ENCODE data around the gene EOLA1. TPM values are rescaled to one million over a fixed set of nuclear protein-coding genes. Genes with fewer than 3 reads are reported as not detected.

The EOLA1 gene
- total RNA-seq, 1 experiment from 2014 or later = 7.9 TPM

- Histone ChIP-seq H3K79me2 (ENCODE audit: insufficient read depth, low read length) (no peaks in the 10 kb centered on the region), H2BK15ac (ENCODE audit: low read depth, low read length) (no peak overlapping the region), H3K23me2 (ENCODE audit: insufficient read length, low read depth, low read length, poor library complexity, severe bottlenecking) (no peaks in the 10 kb centered on the region), H4K91ac (ENCODE audit: insufficient read length, low read depth, low read length) (no peak overlapping the region), H3K4ac (ENCODE audit: low read depth, low read length) (no peak overlapping the region), H3K4me1 (ENCODE audit: insufficient read depth, low read length) (0 out of 2 replicates have a peak, but pooled peaks cover 4% of the 10 kb centered on the region), H3K27me3 (ENCODE audit: insufficient read depth, low read length) (no peaks in the 10 kb centered on the region), H2BK12ac (ENCODE audit: insufficient read length, low read depth, low read length) (no peak overlapping the region), H4K5ac (ENCODE audit: insufficient read length, low read depth, low read length) (no peak overlapping the region), H3K27ac (ENCODE audit: insufficient read length, low read depth, low read length) (no peak overlapping the region), H3K9ac (ENCODE audit: extremely low read depth, insufficient read length, low read length) (no peak overlapping the region), H3K56ac (ENCODE audit: insufficient read length, low read depth, low read length) (no peak overlapping the region), H4K8ac (replicated peaks; ENCODE audit: insufficient read length, low read depth, low read length) (no peak overlapping the region), H3T11ph (ENCODE audit: low read length) (no peak overlapping the region), H3K18ac (ENCODE audit: insufficient read length, low read depth, low read length) (no peak overlapping the region), H2AK5ac (ENCODE audit: insufficient read length, low read length) (no peak overlapping the region), H4K20me1 (ENCODE audit: control insufficient read depth, insufficient read depth, insufficient read length) (no peaks in the 10 kb centered on the region), H3K4me2 (ENCODE audit: insufficient read depth, insufficient read length, low read length) (no peak overlapping the region), H2BK5ac (ENCODE audit: insufficient read length, low read length) (no peak overlapping the region), H2BK120ac (ENCODE audit: low read depth, low read length, poor library complexity, severe bottlenecking) (no peak overlapping the region), H3K9me3 (ENCODE audit: control insufficient read depth, low read depth, low read length) (peaks cover 21% of the 10 kb centered on the region), H3K23ac (ENCODE audit: insufficient read length, low read depth, low read length) (no peak overlapping the region), H2AFZ (ENCODE audit: low read length) (no peak overlapping the region), H2BK20ac (ENCODE audit: low read depth, low read length, poor library complexity, severe bottlenecking) (no peak overlapping the region), H3K79me1 (ENCODE audit: insufficient read depth, low read depth, low read length, poor library complexity, severe bottlenecking) (no peaks in the 10 kb centered on the region), H3K14ac (ENCODE audit: insufficient read depth, low read length) (no peak overlapping the region)
- peaks cover 68% of the 10 kb centered on the region in 2 experiments for H3K9me3 Mint-ChIP-seq
- no peak for DNase-seq
- 0 out of 2 replicates have a peak, but pooled peaks cover 1% of the 10 kb centered on the region for H3K27me3 Mint-ChIP-seq (ENCODE audit: low read depth)
- peaks cover 22 to 24% of the 10 kb centered on the region in 2 experiments for H3K4me1 Mint-ChIP-seq
- TF ChIP-seq, protein P1, sequence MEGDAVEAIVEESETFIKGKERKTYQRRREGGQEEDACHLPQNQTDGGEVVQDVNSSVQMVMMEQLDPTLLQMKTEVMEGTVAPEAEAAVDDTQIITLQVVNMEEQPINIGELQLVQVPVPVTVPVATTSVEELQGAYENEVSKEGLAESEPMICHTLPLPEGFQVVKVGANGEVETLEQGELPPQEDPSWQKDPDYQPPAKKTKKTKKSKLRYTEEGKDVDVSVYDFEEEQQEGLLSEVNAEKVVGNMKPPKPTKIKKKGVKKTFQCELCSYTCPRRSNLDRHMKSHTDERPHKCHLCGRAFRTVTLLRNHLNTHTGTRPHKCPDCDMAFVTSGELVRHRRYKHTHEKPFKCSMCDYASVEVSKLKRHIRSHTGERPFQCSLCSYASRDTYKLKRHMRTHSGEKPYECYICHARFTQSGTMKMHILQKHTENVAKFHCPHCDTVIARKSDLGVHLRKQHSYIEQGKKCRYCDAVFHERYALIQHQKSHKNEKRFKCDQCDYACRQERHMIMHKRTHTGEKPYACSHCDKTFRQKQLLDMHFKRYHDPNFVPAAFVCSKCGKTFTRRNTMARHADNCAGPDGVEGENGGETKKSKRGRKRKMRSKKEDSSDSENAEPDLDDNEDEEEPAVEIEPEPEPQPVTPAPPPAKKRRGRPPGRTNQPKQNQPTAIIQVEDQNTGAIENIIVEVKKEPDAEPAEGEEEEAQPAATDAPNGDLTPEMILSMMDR (conservative IDR thresholded peaks at IDR 0.05) = no peak
- WGBS (ENCODE audit: extremely low coverage, insufficient read length, low lambda C conversion rate) = no CpG with 5 or more reads among the region's 9 CpGs
- no peak overlapping the region for H3K4me3 Mint-ChIP-seq
- peaks cover 1 to 15% (median 10%) of the 10 kb centered on the region in 3 experiments; a peak in 6 of 7 replicates for H3K36me3 Mint-ChIP-seq (ENCODE audit: insufficient read depth in 1 of 3, low read depth in 3 of 3)
- H3K27ac Mint-ChIP-seq = no peak overlapping the region
Measured at GRCh38 chrX:149521438-149521837, 19.4 kb upstream of the EOLA1 start.

All from H9 (cell line).